ENCODE data around the gene DENND5A. TPM values are rescaled to one million over a fixed set of nuclear protein-coding genes. Genes with fewer than 3 reads are reported as not detected.
A peak's percentile ranks its signal among the peaks of the same experiment; 100 is the strongest.

Gene DENND5A
- total and polyA plus RNA-seq, 10 of the 15 experiments (the other 5 are each of a cell fraction or from before 2014, with no cell fraction given): 15.6 to 157 (median 85.1) TPM

GRCh38 chr11:9214765-9215164 lies 50.4 kb downstream of the DENND5A start:
- no TSS peak for BruUV-seq (replicated peaks)
- peak overlapping the region; percentile 71; the same call in 1 of the 2 replicates for H3K4me2 ChIP-seq (ENCODE audit: control insufficient read depth, insufficient read depth)
- H3K9me3 ChIP-seq (replicated peaks; ENCODE audit: control insufficient read depth, insufficient read depth, low read length): no peaks in the 10 kb centered on the region
- ChIA-PET POLR2A (no interaction called here), RAD21 (ENCODE audit: unreplicated experiment) (interaction anchor here (0.9 to 1.7 kb wide), 3 partner anchors 16 to 46 kb away, joined by 3 to 5 read pairs (median 5); no protein-coding TSS in a partner anchor), CTCF (no interaction called here), SMC1A (ENCODE audit: uncharacterized antibody, unreplicated experiment) (interaction anchor here (1.3 kb wide), 1 partner anchor 11 kb away, joined by 3 read pairs; no protein-coding TSS in a partner anchor)
- ATAC-seq (no peak), DNase-seq (ENCODE audit: low read depth, low spot score) (no peak), FAIRE-seq (no peak)
- H3K9ac ChIP-seq (ENCODE audit: control insufficient read depth, insufficient read depth, low read length): no peak overlapping the region
- TF ChIP-seq SUZ12 (IDR thresholded peaks at IDR 0.05; ENCODE audit: unreplicated experiment): no peak
- peaks cover 34% of the 10 kb centered on the region for H3K79me2 ChIP-seq (ENCODE audit: control insufficient read depth, insufficient read depth, low read length)
- intact Hi-C loops (cut with micrococcal nuclease; ENCODE audit: unreplicated experiment) (no loop called here), in situ Hi-C loops (cut with MboI) (no loop called here)
- H2AFZ ChIP-seq (ENCODE audit: control insufficient read depth, low read depth, low read length): no peak overlapping the region
- 87% methylated on average over 5 of the region's 5 CpGs for WGBS (ENCODE audit: insufficient coverage, insufficient replicate concordance, low lambda C conversion rate, missing lambda C conversion rate)
- peaks cover 37% of the 10 kb centered on the region for H3K4me1 ChIP-seq (ENCODE audit: control insufficient read depth, insufficient read depth, low read length)
- H3K27me3 ChIP-seq (replicated peaks in 1 of 2; ENCODE audit: control insufficient read depth in 2 of 2, insufficient read depth in 2 of 2, low read length in 1 of 2): no peaks in the 10 kb centered on the region
- no peaks in the 10 kb centered on the region for H3K36me3 ChIP-seq (ENCODE audit: control insufficient read depth in 2 of 2, insufficient read depth in 2 of 2, low read length in 1 of 2)
- H3K4me3 ChIP-seq: no peak overlapping the region
- H3K27ac ChIP-seq (ENCODE audit: control insufficient read depth, insufficient read depth): peak overlapping the region; percentile 47
- no peaks in the 10 kb centered on the region for H4K20me1 ChIP-seq (ENCODE audit: control insufficient read depth, insufficient read depth)

GRCh38 chr11:9211322-9211721 lies 53.8 kb downstream of the DENND5A start:
- BruUV-seq (replicated peaks): no TSS peak
- Histone ChIP-seq H3K4me3 (no peak overlapping the region), H3K4me2 (ENCODE audit: control insufficient read depth, insufficient read depth) (peak overlapping the region; percentile 76), H3K27me3 (replicated peaks in 1 of 2; ENCODE audit: control insufficient read depth in 2 of 2, insufficient read depth in 2 of 2, low read length in 1 of 2) (no peaks in the 10 kb centered on the region), H4K20me1 (ENCODE audit: control insufficient read depth, insufficient read depth) (no peaks in the 10 kb centered on the region), H3K79me2 (ENCODE audit: control insufficient read depth, insufficient read depth, low read length) (peaks cover 39% of the 10 kb centered on the region), H3K4me1 (ENCODE audit: control insufficient read depth, insufficient read depth, low read length) (peaks cover 56% of the 10 kb centered on the region), H2AFZ (ENCODE audit: control insufficient read depth, low read depth, low read length) (no peak overlapping the region), H3K36me3 (ENCODE audit: control insufficient read depth in 2 of 2, insufficient read depth in 2 of 2, low read length in 1 of 2) (no peaks in the 10 kb centered on the region), H3K9me3 (replicated peaks; ENCODE audit: control insufficient read depth, insufficient read depth, low read length) (no peaks in the 10 kb centered on the region), H3K27ac (ENCODE audit: control insufficient read depth, insufficient read depth) (peak overlapping the region; percentile 82), H3K9ac (ENCODE audit: control insufficient read depth, insufficient read depth, low read length) (no peak overlapping the region)
- WGBS (ENCODE audit: insufficient coverage, insufficient replicate concordance, low lambda C conversion rate, missing lambda C conversion rate): 19% methylated on average over 3 of the region's 3 CpGs
- ChIA-PET CTCF (interaction anchor here (0.8 to 2.4 kb wide), 5 partner anchors 11 to 362 kb away, joined by 3 to 8 read pairs (median 3); partner anchors contain the start of gene WEE1), SMC1A (ENCODE audit: uncharacterized antibody, unreplicated experiment) (interaction anchor here (0.9 to 3.5 kb wide), 13 partner anchors 15 to 104 kb away, joined by 3 to 19 read pairs (median 7); partner anchors contain the start of gene TMEM41B), RAD21 (ENCODE audit: unreplicated experiment) (interaction anchor here (0.8 to 5.1 kb wide), 6 partner anchors 15 to 1009 kb away, joined by 3 to 20 read pairs (median 6); no protein-coding TSS in a partner anchor), POLR2A (interaction anchor here (0.7 to 1.6 kb wide), 5 partner anchors 15 to 102 kb away, joined by 3 to 5 read pairs (median 4); no protein-coding TSS in a partner anchor)
- 0 out of 4 replicates have a peak, but pooled peaks of 1 of the 2 experiments have one; percentile 41 for TF ChIP-seq IKZF2 (IDR thresholded peaks at IDR 0.05)
- no peak for TF ChIP-seq TCF3 (IDR thresholded peaks at IDR 0.05; ENCODE audit: borderline replicate concordance, insufficient read depth, low read depth, low read length)
- TF ChIP-seq MYC (IDR thresholded peaks at IDR 0.05; ENCODE audit: insufficient read depth, insufficient read length, insufficient replicate concordance, low read length, severe bottlenecking): no peak
- DNase-seq (ENCODE audit: low read depth, low spot score) (no peak), FAIRE-seq (no peak), ATAC-seq (peak; percentile 25)
- intact Hi-C loops (cut with micrococcal nuclease; ENCODE audit: unreplicated experiment): loop anchor here (2.0 kb wide), 2 partner anchors 39 to 249 kb away; partner anchors contain the start of gene ZNF143
- in situ Hi-C loops (cut with MboI): no loop called here
